Activated naive CD4-positive, alpha-beta T cell (primary cell): ENCODE data around the gene U2AF1L4.

Experiments used
- DNase-seq, 4 experiments: peaks; one replicate each; lab custom pipeline; 2025; lab: John Stamatoyannopoulos, UW

The U2AF1L4 gene

GRCh38 chr19:35740423-35741202, 4.6 kb downstream of the U2AF1L4 start:
- peak; percentile 72 to 94 (median 88) for DNase-seq

- no peak for DNase-seq
Measured at GRCh38 chr19:35740108-35740422, 5.2 kb downstream of the U2AF1L4 start.

- no peak for DNase-seq
Measured at GRCh38 chr19:35739275-35740107, 5.7 kb downstream of the U2AF1L4 start.

- DNase-seq, result no peak
Measured at GRCh38 chr19:35738887-35739229, 6.4 kb downstream of the U2AF1L4 start.

- no peak for DNase-seq
Measured at GRCh38 chr19:35738021-35738886, 7.0 kb downstream of the U2AF1L4 start.

GRCh38 chr19:35736913-35737886, 8.0 kb downstream of the U2AF1L4 start:
- peak in 1 of 4 experiments; percentile 10 for DNase-seq

- no peak for DNase-seq
Measured at GRCh38 chr19:35734889-35735288, 10.3 kb downstream of the U2AF1L4 start.

GRCh38 chr19:35734273-35734672, 10.9 kb downstream of the U2AF1L4 start:
- no peak for DNase-seq

- no peak for DNase-seq
Measured at GRCh38 chr19:35733180-35734125, 11.8 kb downstream of the U2AF1L4 start.

GRCh38 chr19:35732540-35733179, 12.6 kb downstream of the U2AF1L4 start:
- no peak for DNase-seq

GRCh38 chr19:35731779-35732405, 13.3 kb downstream of the U2AF1L4 start:
- no peak for DNase-seq

- no peak for DNase-seq
Measured at GRCh38 chr19:35731353-35731752, 13.9 kb downstream of the U2AF1L4 start.

GRCh38 chr19:35730326-35730725, 14.9 kb downstream of the U2AF1L4 start:
- DNase-seq, result no peak

- DNase-seq, result no peak
Measured at GRCh38 chr19:35729763-35730162, 15.5 kb downstream of the U2AF1L4 start.

- no peak for DNase-seq
Measured at GRCh38 chr19:35729021-35729420, 16.2 kb downstream of the U2AF1L4 start.

GRCh38 chr19:35727956-35728706, 17.1 kb downstream of the U2AF1L4 start:
- no peak for DNase-seq

- no peak for DNase-seq
Measured at GRCh38 chr19:35727053-35727955, 17.9 kb downstream of the U2AF1L4 start.
